ENCODE data around the gene TUBA4B. TPM values are rescaled to one million over a fixed set of nuclear protein-coding genes. Genes with fewer than 3 reads are reported as not detected.
A peak's percentile ranks its signal among the peaks of the same experiment; 100 is the strongest.

Gene TUBA4B
- total and polyA plus RNA-seq, 2 donors (not counting 3 experiments of a cell fraction or from before 2014, with no cell fraction given), result not detected

DNA sequence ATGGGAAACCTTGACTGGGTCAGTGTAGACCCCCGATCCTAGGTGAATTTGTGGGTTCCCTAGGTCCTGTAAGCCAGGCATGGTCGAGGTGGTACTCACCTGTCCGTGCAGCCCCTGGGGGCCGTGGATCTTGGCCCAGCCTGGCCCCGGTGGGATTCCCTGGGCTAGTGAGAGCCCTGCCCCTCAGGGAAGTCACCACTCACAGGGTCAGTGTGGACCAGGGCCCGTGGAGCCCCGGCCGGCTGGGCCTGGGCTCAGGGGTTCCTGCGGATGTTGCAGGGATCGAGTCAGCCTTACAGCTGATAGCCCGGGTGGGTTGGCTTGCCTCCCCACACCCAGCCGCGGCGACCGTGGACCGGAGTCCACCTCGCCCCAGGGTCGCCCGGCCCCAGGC, 24.1 kb upstream of the TUBA4B start:
- DNase-seq (ENCODE audit: low read depth, low spot score) (no peak), FAIRE-seq (peak; percentile 38)
- Histone ChIP-seq H3K9ac (replicated peaks; ENCODE audit: extremely low read depth, insufficient read depth, low read length) (peak overlapping the region; percentile 93), H3K9me3 (replicated peaks; ENCODE audit: control insufficient read depth, insufficient read depth, low read length) (no peaks in the 10 kb centered on the region), H3K27ac (ENCODE audit: insufficient read depth, low read depth, low read length) (peak overlapping the region; percentile 76), H2AFZ (ENCODE audit: low read depth, low read length) (peak overlapping the region; percentile 78), H3K79me2 (ENCODE audit: control insufficient read depth, insufficient read depth, low read length) (peaks cover 20% of the 10 kb centered on the region), H3K4me3 (replicated peaks in 1 of 3; ENCODE audit: insufficient read depth in 1 of 3, low read depth in 1 of 3, low read length in 3 of 3) (peak overlapping the region; percentile 70 to 76 (median 70)), H3K27me3 (ENCODE audit: control insufficient read depth in 2 of 2, insufficient read depth in 2 of 2, low read length in 2 of 2) (no peaks in the 10 kb centered on the region), H3K9me1 (replicated peaks; ENCODE audit: control insufficient read depth, extremely low read depth, insufficient read depth, low read length) (no peaks in the 10 kb centered on the region), H4K20me1 (replicated peaks; ENCODE audit: control insufficient read depth, extremely low read depth, insufficient read depth, low read length) (no peaks in the 10 kb centered on the region), H3K36me3 (ENCODE audit: control insufficient read depth in 2 of 2, extremely low read depth in 1 of 2, insufficient read depth in 2 of 2, low read length in 2 of 2) (peaks cover 3 to 28% of the 10 kb centered on the region in 2 experiments), H3K4me1 (ENCODE audit: control insufficient read depth, extremely low read depth, insufficient read depth, low read length) (peaks cover 15% of the 10 kb centered on the region), H3K4me2 (ENCODE audit: insufficient read depth, low read length) (peak overlapping the region; percentile 99)
- intact Hi-C loops (cut with micrococcal nuclease) (loop anchor here (1.0 kb wide), 8 partner anchors 11 to 69 kb away; partner anchors contain the start of genes ABCB6, GLB1L, NHEJ1 and STK16), dilution Hi-C loops (cut with MboI; ENCODE audit: extremely low pct_ligation_motif_present, low sequenced_read_pairs) (no loop called here)
- ChIA-PET CTCF (interaction anchor here (1.1 to 1.9 kb wide), 6 partner anchors 11 to 59 kb away, joined by 3 to 16 read pairs (median 5); partner anchors contain the start of genes ABCB6, DNAJB2, SLC23A3 and ZFAND2B), POLR2A (interaction anchor here (0.9 to 1.9 kb wide), 5 partner anchors 10 to 53 kb away, joined by 4 to 7 read pairs (median 5); partner anchors contain the start of genes CNPPD1, GLB1L and STK16)
- TSS peak; percentile 13 for BruUV-seq (replicated peaks)
- TF ChIP-seq POLR2A (IDR thresholded peaks at IDR 0.05; ENCODE audit: low read depth, low read length) (no peak), FOS (IDR thresholded peaks at IDR 0.05; ENCODE audit: borderline replicate concordance, insufficient read depth, low read length) (no peak), GATA2 (IDR thresholded peaks at IDR 0.05; ENCODE audit: insufficient read depth, insufficient read length, low read depth, low read length) (no peak), MYC (IDR thresholded peaks at IDR 0.05; ENCODE audit: low read depth, low read length) (no peak), EZH2 (IDR thresholded peaks at IDR 0.05; ENCODE audit: borderline replicate concordance, low read depth, low read length, severe bottlenecking) (no peak), POLR2AphosphoS5 (IDR thresholded peaks at IDR 0.05; ENCODE audit: insufficient read depth, low read depth, low read length) (no peak), JUN (IDR thresholded peaks at IDR 0.05; ENCODE audit: borderline replicate concordance, insufficient read depth, insufficient read length, low read depth) (no peak)
- TF ChIP-seq, protein P1, sequence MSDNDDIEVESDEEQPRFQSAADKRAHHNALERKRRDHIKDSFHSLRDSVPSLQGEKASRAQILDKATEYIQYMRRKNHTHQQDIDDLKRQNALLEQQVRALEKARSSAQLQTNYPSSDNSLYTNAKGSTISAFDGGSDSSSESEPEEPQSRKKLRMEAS (IDR thresholded peaks at IDR 0.05; ENCODE audit: insufficient read depth, insufficient read length), result no peak
- TF ChIP-seq, protein P2, sequence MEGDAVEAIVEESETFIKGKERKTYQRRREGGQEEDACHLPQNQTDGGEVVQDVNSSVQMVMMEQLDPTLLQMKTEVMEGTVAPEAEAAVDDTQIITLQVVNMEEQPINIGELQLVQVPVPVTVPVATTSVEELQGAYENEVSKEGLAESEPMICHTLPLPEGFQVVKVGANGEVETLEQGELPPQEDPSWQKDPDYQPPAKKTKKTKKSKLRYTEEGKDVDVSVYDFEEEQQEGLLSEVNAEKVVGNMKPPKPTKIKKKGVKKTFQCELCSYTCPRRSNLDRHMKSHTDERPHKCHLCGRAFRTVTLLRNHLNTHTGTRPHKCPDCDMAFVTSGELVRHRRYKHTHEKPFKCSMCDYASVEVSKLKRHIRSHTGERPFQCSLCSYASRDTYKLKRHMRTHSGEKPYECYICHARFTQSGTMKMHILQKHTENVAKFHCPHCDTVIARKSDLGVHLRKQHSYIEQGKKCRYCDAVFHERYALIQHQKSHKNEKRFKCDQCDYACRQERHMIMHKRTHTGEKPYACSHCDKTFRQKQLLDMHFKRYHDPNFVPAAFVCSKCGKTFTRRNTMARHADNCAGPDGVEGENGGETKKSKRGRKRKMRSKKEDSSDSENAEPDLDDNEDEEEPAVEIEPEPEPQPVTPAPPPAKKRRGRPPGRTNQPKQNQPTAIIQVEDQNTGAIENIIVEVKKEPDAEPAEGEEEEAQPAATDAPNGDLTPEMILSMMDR (IDR thresholded peaks at IDR 0.05; ENCODE audit: extremely low read depth in 1 of 2, insufficient read depth in 1 of 2, low read depth in 1 of 2, low read length in 2 of 2), result no peak

Data from endothelial cell of umbilical vein (primary cell).